GM10248 (cell line): ENCODE results near the gene NES.

Experiments
- CTCF ChIA-PET: fragments of 300-600 bp; sonication (Branson Sonifier 250); formaldehyde crosslinking; extraction: SDS; loops from one replicate; lab custom pipeline; 2021; ENCODE audit warnings: antibody characterized with exemption; lab: Yijun Ruan, JAX
- POLR2A ChIA-PET: fragments of 350-650 bp; sonication (Branson Sonifier 250); formaldehyde crosslinking; extraction: SDS; loops from one replicate; lab custom pipeline; 2020; ENCODE audit warnings: antibody characterized with exemption; lab: Yijun Ruan, JAX
- DNase-seq: peaks from one replicate; pipeline ENCODE4 v3.0.0; 2012; ENCODE audit errors: extremely low spot score
- TF ChIP-seq, protein P1 (sequence below): IDR thresholded peaks from 2 replicates; pipeline ENCODE4 v1.5.1; 2012; ENCODE audit warnings: mild to moderate bottlenecking, low read depth; ENCODE audit errors: extremely low read depth, missing control alignments, control extremely low read depth

The NES gene

DNA sequence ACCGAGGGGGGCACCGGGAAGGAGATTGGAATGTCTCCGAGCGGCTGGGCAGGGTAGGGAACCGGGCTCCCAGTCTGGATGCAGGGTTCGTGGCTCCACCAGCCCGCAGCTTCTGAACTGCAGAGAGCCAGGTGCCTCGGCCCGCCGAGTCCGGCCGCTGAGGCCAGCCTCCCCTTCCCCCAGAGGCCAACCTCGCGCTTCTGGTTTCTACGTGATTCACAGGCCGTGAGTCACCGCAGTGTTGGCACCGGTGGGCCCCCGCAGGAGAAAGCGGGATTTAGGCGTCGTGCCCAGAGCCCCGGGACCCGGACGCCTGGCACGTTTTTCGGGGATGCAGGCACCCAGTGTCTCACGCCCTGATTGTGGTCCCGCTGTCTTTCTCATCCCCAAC, 27.7 kb upstream of the NES start:
- TF ChIP-seq, protein P1, sequence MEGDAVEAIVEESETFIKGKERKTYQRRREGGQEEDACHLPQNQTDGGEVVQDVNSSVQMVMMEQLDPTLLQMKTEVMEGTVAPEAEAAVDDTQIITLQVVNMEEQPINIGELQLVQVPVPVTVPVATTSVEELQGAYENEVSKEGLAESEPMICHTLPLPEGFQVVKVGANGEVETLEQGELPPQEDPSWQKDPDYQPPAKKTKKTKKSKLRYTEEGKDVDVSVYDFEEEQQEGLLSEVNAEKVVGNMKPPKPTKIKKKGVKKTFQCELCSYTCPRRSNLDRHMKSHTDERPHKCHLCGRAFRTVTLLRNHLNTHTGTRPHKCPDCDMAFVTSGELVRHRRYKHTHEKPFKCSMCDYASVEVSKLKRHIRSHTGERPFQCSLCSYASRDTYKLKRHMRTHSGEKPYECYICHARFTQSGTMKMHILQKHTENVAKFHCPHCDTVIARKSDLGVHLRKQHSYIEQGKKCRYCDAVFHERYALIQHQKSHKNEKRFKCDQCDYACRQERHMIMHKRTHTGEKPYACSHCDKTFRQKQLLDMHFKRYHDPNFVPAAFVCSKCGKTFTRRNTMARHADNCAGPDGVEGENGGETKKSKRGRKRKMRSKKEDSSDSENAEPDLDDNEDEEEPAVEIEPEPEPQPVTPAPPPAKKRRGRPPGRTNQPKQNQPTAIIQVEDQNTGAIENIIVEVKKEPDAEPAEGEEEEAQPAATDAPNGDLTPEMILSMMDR: no peak
- CTCF ChIA-PET: interaction anchor here (1.0 to 27.7 kb wide), 11 partner anchors 11 to 144 kb away, joined by 4 to 597 read pairs (median 36); partner anchors contain the start of genes HAPLN2, ISG20L2, METTL25B and NES
- POLR2A ChIA-PET: no interaction called here
- DNase-seq: no peak

DNA sequence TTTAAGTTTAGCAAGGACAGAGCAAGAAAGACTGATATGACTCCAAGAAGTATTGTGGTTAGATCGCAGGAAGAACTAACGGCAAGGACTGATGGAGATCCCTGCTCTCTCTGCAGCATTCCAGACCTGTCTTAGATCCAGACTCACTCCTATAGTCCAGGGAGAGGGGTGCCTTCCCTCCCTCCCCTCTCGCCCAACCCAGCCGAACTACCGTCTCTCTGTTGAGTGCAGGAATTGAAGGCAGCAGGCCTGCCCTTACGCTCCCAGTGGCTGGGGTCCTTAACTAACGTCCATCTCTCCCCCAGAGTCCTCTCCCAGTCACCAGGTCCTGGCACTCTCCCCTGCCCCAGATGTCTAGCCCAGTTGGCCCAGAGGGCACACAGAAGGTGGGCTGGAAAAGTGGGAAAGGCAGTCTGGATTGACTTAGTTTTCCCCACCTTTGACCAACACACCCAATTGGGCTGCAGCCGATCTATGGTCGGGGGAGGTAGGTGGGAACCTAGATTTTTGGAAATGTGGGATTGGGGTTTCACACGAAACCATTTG, 27.0 kb upstream of the NES start:
- TF ChIP-seq, protein P1: no peak
- POLR2A ChIA-PET: no interaction called here
- DNase-seq: no peak
- CTCF ChIA-PET: interaction anchor here (2.4 to 27.7 kb wide), 6 partner anchors 12 to 78 kb away, joined by 9 to 597 read pairs (median 56); partner anchors contain the start of genes ISG20L2, METTL25B and NES

DNA sequence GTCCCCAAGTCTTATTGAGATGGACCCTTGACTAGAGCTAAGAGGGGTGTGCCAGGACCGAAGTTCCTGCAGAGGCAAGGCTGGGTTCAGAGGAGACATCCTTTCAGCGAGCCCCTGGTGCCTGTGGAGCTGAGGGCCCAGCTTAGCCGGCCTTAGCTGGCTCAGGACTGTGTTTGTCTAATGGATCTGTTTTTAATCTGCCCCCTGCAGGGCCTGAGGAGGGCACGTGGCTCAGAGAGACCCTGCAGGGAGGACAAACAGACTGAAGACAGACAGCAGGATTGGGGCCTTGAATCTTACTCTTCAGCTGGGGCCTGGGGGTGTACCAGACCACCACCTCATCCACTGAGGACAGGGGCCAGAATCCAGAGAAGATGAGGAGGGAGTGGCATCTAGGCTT, 26.5 kb upstream of the NES start:
- DNase-seq: no peak
- ChIA-PET POLR2A (no interaction called here), CTCF (interaction anchor here (1.4 to 27.7 kb wide), 5 partner anchors 13 to 77 kb away, joined by 3 to 597 read pairs (median 69); partner anchors contain the start of genes ISG20L2, METTL25B and NES)
- TF ChIP-seq, protein P1: no peak

DNA sequence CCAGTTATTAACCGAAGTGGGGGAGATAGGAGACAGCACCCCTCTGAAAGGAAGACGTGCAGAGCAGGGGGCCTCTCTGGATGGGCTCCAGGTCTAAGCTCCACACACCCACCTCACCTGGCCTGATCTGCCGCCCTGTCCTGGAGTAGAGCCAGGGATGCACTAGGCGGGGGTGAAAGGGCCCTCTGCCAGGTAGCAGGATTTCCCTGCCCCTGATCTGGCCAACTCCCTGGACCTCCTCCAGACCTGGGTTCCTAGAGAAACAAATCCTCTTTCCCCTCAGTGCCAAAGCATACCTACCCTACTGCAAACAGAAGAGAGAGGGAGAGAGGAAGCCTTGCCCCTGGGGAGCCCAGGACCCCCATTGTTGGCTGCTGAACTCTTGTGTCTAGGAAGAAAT, 26.1 kb upstream of the NES start:
- ChIA-PET CTCF (interaction anchor here (0.9 to 27.7 kb wide), 5 partner anchors 17 to 171 kb away, joined by 3 to 597 read pairs (median 69); partner anchors contain the start of genes ISG20L2, METTL25B and NES), POLR2A (interaction anchor here (0.6 kb wide), 1 partner anchor 15 kb away, joined by 3 read pairs; no protein-coding TSS in a partner anchor)
- no peak for DNase-seq
- TF ChIP-seq, protein P1: no peak

DNA sequence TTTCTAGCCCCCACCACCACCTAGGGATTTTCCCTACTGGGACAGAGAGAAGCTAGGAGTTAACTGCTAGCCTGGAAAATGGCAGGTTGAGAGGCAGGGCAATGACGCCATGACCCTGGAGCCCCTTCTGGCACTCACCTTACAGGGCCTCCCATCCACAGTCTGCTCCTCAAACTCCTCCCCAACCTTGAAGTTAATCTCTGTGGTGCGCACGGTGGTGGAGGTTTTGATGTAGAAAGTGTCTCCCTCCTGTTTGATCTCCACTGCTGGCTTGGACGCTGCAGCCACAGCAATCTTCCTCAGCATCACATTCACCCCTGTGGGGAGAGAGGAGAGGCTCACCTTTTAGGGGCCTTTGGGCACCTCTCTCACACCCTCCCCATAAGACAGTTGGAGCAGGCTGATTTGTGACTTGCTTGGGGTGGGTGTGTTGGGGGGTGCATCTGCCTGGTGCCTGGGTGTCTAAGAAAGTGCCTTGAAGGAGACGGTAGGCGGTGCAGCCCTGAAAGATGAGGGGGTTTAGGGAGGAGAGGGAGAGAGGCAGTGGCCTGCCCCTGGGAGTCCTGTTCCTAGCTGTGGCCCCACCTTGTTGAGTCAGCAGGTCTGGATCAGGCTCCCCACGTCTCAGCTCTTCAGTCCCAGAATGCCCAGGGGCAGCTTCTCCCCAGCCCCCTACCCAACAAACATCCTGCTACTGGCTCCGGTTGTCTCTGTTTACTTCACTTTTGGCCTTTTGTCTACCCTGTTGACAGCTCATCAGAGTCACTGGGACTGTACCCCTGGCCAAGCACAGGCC, 23.7 kb upstream of the NES start:
- ChIA-PET CTCF (interaction anchor here (1.1 to 27.7 kb wide), 4 partner anchors 15 to 42 kb away, joined by 3 to 597 read pairs (median 93); partner anchors contain the start of genes ISG20L2, METTL25B and NES), POLR2A (interaction anchor here (0.7 kb wide), 1 partner anchor 33 kb away, joined by 4 read pairs; no protein-coding TSS in a partner anchor)
- DNase-seq: no peak
- TF ChIP-seq, protein P1: no peak

DNA sequence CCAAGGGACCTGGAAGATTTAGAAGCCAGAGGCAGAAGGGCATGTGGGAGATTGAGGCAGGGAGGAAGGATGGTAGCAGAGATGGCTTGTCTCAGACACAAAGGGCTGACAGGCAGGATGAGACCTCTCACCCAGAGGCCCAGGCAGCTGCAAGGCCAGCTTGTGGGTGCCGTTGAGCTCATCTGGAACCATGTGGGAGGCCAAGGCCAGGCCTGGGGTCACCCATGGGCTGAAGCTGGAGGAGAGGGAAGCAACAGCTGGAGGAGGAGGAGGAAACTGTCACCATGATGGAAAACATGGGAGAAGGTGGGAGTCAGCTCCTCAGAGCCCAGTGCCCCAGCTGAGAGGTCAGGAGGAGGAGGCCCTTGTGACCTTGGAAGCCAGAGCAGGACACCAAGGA, 21.8 kb upstream of the NES start:
- POLR2A ChIA-PET: no interaction called here
- DNase-seq: no peak
- TF ChIP-seq, protein P1: no peak
- CTCF ChIA-PET: interaction anchor here (2.1 to 27.7 kb wide), 4 partner anchors 13 to 39 kb away, joined by 4 to 597 read pairs (median 64); partner anchors contain the start of genes ISG20L2, METTL25B and NES
